Kidney capillary endothelial cell (primary cell): ENCODE measurements around the gene DBR1.

ENCODE experiments used
- DNase-seq: peaks from one replicate; pipeline ENCODE4 v3.0.0-alpha.2; 2018; ENCODE audit warnings: low spot score

The DBR1 gene

GRCh38 chr3:138119423-138119766, 55.3 kb downstream of the DBR1 start:
- no peak for DNase-seq

GRCh38 chr3:138118612-138119422, 55.9 kb downstream of the DBR1 start:
- peak; percentile 54 for DNase-seq

DNA sequence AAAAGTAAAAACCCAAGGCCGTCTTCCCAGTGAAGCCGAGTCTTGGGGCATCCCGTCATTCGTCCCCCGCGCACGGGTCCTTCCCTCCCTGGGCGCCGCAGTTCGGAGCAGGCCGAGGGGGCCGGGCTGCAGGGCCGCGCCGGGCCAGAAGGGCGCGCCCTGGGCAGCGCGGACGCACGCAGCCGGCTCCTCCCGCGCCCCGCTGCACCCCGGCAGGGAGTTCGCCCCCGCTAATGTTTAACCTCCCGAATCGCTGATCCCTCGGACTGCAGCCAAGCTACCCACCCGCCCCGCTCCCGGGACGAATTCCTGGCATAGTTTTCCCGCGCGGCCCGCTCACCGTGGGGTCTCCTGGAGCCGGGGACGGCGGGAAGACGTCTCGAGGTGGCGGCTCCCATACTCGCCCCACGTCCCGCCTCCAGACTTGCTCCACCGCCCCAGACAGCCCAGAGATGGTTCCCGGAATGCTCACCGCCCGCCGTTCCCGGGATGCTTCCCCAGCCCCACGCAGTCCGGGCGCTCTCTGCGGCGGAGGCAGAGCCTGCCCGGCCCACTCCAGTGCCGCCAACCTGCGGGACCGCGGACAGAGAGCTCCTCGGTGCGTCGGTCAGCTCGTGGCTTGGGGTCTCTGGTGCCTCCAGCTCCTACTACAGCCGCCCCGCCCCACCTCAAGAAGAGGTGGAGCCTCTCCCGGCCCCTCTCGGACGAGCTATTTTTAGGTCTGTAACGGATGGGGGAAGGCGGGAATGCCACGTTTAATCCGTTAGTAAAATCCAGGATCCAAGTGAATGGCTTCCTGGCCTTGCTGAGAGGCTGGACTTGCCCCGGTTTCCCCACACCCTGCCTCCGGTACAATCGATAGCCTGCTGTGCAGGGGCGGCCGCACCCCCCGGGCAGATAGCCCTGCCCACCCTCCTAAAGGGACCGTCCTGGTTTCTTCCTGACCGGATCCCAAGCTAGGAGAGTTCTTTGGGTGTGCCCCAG, 59.4 kb downstream of the DBR1 start, which contains the start of gene DZIP1L:
TSS of gene DZIP1L (minus strand) at position 621 of the 984 bp plus-strand sequence. CDS start 11,637 bp downstream, outside the sequence.
- DNase-seq: peak; percentile 55

DNA sequence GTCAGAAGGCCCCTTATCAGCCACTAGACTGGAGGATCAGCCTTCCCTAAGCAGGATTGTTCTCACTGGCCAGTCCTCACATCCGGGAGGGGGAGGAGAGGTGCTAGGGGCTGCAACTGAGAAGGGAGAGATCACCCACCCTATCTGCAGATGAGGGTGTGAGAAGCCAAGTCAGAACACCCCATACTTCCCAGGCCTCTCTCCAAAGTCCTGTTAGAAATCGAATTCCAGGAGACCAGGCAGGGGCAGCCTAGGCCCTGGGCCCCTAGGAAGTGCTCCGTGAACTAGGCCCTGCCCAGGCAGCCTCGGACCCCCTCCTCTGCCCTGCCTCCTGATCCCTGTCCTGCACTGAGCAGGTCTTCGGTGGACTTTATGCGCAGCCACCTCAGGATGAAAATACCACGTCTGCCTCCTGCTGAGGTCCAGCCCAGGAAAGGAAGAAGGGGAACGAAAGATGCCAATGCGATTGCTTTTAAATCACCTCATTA, 60.2 kb downstream of the DBR1 start:
- peak; percentile 31 for DNase-seq

GRCh38 chr3:138113326-138113725, 61.4 kb downstream of the DBR1 start:
- DNase-seq: no peak

DNA sequence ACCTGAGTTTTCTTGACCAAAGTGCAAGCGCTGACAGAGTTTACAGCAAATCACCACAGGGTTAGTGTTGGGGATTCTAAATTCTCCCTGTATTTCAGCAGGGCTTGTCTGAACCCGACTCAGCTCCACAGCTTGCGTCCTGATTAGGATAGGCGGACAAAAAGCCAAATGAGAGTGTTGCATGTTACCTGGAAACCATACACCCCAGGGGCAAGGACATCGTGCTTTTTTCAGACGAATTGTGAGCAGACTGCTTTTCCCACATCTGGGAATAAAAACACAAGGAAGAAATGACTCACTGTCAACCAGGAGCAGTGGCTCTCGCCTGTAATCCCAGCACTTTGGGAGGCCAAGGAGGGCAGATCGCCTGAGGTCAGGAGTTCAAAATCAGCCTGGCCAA, 62.4 kb downstream of the DBR1 start:
- no peak for DNase-seq
